EL (cell line): ENCODE results near the gene RIMKLB.
A peak's percentile ranks its signal among the peaks of the same experiment; 100 is the strongest.
"Not testable (repeated sequence)": the region's sequence is repeated elsewhere in the genome, so short reads cannot be mapped to it uniquely, and the experiment has no call there.

ENCODE experiments used
- DNase-seq: peaks from one replicate; pipeline ENCODE4 v3.0.0-alpha.2; 2016

RIMKLB gene

DNA sequence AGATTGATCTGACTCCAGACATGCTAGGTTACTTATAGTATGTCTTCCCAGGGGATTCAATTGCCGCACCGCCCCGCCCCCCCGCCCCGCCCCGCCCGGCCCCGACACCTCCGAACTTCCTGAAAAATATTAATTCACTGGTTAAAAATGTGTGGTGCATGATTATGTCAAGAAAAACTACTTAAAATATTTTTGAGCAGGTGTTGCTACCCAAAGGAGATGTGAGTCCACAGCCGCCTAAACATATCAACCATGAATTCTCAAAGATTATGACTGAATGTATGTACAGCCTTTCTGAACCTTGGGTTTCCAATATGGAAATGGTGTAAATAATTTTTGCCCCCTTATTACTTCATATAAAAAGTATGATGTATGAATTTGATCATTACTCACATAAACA lies 2.7 kb upstream of the RIMKLB start:
- no peak for DNase-seq

DNA sequence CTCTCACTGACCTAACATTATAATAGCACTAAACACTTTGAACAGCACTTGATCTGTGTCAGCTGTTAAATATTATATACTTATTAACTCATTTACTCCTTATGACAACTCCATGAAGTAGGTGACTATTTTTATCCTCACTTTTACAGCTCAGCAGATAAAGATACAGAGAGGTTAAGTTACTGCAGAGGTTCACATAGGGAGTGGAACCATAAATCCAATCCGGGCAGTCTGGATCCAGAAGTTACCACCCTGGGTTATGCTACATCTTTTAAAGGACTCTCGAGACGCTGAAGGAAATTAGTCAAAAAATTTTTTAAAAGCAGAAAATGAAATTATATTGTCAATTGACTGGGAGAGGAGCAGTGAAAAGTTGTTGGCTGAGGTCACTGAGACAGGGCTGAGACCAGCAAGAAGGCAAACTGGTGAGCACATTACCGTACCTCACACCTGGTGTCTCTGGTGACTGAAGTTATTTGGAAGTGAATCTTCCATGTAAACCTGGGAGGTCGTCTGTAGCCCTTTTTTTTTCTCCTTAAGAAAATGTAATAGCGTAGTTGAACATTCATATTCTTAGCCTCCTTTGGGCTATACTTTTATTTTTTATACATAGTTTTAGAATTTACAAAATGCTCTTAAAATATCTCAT lies 1.2 kb upstream of the RIMKLB start:
- DNase-seq, result no peak

DNA sequence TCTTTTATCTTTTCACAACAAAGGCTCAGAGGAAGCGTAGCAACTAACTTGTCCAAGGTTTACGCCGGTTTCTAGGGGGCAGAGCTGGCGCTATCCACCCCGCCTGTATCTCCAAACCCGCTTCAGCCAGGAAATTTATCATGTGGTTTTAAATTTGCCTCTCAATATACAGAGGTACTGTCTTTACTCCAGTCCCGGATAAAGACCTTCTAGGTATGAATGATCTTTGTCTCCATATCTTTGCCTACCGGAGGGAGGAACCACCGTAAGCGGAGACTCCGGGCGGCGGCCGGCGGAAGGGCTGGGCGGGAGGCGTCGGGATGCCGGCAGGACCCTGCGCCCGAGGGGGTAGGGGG lies 693 bp upstream of the RIMKLB start:
- peak; percentile 27 for DNase-seq

DNA sequence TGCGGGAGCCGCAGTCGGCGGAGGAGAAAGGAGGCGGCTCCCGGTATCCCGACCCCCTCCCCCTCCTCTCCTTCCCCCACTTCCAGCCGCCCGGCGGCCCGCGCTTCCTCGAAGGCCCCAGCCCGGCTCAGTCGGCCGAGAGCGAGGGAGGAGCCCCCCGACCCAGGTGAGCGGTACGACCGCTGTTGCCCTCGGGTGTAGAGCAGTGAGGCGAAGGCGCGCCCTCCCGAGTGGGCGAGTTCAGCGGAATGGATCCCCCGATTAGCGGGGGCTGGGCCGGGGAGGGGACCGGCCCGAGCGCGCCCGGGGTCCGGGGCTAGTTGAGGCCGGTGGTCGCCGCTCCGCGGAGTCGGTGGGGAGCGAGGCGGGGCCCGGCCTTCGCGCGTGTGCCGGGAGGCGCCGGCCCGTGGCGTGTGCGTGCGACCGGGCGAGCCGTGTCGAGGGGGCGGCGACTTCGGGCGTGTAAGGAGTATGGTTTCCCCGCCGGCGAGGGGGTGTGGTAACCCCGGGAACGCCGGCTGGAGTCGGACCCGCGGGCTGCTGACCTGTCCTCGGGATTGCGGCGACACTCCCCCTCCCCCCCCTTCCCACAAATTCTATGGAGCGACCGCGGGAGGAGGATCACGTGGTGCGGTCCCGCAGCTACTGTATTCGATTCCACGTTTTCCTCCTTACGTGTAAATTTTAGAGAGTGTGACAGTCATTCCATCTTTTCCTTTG lies 501 bp downstream of the RIMKLB start:
- DNase-seq, result peak; percentile 66

DNA sequence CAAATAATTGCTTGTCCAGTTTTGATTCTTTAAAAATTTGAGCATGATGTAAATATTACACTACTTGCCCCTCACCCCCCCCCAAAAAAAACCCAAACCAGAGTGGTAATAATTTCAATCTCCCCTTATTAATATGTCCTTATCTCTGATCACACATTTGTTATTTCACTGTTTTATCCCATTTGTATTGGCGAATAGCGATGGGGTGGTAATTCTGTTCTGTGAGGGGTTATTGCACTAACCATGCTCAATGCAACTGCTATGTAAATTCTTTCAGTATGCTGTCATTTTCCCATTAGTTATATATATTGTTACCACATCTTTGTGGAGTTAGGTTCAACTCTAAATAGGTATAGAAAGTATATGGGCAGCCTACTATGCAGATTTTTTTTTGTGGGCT lies 1.1 kb downstream of the RIMKLB start:
- peak; percentile 39 for DNase-seq

DNA sequence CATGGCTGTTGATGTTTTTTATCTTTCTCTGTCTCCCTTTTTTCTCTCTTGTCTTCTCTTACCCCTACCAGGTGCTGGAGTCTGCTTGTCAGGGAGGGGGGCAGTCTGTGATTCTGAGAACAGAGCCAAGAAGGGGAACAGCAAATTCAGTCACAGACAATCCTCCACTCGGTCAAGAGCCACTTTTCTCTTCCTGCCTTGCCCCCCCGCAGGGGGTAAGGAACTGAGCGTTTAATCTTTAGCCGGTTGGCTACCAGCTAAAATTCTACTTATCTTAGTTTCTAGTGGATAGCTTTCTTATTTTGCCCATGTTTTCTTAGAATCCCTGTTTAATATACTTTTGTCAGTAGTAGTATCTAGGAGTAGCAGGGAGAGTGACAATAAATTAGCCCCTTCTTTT lies 1.9 kb downstream of the RIMKLB start:
- DNase-seq, result no peak

DNA sequence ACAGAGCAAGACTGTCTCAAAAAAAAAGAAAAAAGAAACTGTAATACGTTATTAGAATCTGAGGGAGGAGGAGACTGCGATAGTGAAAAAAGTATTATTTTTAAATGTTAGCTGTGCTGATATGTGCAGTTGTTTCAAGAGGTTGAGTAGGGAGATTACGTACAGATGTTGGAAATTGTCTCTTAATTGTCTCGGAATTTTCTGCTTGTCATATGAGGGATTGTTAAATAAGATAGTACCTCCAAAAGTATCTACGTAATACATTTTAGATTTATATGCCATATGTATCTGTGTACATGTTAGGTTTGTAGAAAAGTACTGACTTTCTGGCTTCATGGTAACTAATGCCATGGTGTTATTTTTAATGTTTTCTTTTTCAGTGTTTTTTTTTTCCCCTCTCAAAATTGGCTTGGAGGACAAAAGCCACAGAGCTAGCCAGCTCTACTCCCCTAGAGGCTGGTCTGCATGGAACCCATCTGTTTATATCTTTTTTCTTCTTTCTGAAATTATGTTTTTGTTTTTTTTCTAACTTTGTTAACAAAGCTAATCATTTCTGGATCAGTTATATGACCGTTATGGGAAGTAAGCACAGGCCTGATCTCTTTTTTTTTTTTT lies 3.4 kb downstream of the RIMKLB start:
- DNase-seq, result no peak

DNA sequence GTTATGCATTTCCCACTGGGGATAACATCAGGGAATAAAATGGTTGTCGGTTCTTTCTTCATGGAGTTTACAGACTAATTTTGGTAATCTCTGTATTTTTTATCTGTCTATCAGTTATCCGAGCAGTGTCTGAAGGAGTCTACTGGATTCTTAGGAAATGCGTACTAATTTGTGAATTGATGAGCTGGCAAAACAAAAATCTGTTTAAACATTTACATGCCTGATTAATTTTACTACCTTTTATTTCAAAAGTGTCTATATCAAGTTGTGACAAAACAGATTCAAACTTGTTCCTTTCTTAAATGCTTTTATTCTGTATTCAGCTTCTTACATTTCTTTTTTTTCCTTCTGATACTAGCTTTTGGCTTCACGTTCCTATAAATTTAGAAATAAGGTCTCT lies 4.4 kb downstream of the RIMKLB start:
- DNase-seq, result no peak

DNA sequence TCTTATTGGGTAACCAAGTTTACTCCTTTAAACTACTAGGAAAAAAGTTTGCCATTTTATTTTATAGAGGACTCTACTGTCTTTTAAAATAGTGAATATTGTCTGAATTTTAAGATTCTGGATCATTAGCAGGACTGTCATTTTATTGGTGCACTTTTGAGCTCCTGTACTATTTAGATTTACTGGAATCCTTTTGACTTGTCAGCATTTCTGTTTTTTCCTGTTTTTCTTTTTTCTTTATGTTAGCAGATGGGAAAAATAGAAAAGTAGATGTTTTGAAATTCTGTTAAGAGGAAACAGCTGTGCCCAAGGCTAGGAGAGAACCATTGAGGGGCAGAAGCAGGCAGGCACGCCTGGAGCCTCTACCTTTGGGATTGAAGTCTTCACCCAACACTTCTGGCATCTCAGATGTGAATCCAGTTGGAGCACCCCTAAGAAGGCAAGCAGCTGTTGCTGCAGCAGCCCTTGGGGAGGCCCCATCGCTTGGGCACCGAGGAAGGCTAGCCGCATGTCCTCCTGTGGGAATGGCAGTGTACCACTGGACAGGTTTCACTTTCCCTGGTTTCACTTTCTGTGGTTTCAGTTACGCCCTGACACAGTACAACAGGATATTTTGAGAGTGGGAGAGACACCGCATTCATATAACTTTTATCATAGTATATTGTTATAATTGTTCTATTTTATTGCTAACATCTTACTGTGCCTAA lies 11.5 kb downstream of the RIMKLB start:
- peak; percentile 34 for DNase-seq

DNA sequence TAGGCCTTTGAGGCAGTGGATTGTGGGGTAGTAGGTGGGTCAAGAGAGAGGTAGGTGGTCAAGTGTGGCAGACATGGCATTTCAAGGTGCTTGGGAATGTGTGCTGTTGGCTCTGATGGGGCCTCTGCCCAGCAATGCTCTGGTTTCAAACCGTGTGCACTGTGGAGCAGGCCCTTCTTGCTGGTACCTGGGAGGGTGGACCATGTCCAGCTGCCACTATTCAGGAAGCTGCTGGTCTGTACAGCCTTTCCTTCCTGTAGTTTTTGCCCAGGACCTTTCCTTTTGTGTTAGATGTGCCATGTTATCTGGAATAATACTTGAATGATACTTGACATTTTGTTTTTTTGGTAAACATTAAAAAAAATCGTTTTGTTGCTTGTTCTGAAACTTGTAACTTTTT lies 14.8 kb downstream of the RIMKLB start:
- no peak for DNase-seq

DNA sequence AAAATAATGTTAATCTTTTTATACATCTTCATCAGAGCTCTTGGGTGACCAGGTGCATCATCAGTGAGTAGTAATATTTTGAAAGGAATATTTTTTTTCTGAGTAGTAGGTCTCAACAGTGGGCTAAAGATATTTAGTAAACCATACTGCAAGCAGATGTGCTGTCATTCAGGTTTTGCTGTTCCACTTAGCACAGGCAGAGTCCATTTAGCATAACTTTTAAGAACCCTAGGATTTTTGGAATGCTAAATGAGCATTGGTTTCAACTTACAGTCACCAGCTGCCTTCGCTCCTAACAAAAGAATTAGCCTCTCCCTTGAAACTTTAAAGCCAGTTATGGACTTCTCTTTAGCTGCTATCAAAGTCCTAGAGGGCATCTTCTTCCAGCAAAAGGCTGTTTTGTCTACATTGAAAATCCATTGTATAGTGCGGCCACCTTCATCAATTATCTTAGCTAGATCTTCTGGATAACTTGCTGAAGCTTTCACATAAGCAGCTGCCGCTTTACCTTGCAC lies 24.6 kb downstream of the RIMKLB start:
- DNase-seq, result no peak

DNA sequence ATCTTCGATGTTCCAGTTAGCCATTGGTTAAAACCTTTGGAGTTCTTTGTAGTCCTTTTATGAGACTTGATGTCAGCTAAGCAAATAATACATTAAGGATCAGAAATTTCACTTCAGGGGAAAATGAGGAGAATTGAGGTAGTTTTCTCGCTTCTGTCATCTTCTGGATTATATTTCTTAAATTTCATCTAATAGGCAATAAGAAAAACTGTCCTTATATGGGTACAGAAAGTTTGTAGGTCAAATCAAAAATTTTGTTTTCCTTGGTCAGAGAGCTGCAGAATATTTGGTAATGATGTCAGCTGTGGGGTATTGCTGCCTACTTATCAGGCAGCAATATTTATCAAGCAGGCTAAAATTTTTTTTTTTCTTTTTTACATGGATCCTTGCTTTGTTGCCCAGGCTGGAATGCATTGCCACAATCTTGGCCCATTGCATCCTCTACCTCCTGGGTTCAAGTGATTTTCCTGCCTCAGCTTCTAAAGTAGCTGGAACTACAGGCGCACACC lies 37.1 kb downstream of the RIMKLB start:
- peak; percentile 1 for DNase-seq

DNA sequence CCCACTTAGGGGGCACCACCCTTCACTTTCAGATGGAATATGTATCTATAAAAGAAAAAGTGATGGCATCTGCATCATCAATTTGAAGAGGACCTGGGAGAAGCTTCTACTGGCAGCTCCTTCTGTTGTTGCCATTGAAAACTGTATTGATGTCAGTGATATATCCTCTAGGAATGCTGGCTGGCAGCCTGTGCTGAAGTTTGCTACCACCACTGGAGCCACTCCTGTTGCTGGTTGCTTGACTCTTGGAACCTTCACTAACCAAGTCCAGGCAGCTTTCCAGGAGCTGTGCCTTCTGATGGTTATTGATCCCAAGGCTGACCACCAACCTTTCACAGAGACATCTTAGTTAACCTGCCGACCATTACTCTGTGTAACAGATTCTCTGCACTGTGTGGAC lies 44.7 kb downstream of the RIMKLB start:
- DNase-seq, result peak; percentile 62

DNA sequence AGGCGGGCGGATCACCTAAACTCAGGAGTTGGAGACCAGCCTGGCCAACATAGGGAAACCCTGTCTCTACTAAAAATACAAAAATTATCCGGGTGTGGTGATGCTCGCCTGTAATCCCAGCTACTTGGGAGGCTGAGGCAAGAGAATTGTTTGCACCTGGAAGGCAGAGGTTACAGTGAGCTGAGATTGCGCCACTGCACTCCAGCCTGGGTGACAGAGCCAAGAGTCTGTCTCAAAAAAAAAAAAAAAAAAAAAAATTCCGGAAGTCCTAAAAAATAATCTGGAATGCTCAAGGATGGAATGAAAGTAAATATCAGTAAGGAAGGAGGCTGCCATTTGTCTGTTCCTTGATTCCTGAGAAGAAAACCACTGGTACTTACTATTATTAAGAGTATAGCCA lies 45.3 kb downstream of the RIMKLB start:
- not testable (repeated sequence) for DNase-seq

DNA sequence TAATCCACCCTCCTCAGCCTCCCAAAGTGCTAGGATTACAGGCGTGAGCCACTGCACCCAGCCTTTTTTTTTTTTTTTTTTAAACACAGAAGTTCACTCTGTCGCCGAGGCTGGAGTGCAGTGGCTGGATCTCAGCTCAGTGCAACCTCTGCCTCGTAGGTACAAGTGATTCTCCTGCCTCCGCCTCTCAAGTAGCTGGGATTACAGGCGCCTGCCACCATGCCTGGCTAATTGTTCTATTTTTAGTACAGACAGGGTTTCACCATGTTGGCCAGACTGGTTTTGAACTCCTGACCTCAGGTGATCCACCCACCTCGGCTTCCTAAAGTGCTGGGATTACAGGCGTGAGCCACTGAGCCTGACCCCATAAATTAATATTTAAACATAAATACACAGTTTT lies 47.8 kb downstream of the RIMKLB start:
- DNase-seq, result not testable (repeated sequence)

DNA sequence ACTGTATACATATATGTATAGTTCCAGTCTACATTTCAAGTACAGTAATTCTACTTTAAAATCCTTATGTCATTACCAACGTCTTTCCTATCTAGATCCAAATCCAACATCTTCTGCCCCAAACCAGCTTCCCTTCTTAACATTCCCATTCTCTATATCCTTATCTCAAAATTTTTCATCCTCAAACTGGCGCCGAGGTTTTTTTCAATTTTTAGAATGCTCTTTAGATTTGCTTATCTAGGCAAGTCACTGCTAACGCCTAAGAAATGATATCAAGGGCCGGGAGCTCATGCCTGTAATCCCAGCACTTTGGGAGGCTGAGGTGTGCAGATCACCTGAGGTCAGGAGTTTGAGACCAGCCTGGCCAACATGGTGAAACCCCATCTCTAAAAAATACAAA lies 48.3 kb downstream of the RIMKLB start:
- DNase-seq, result no peak

DNA sequence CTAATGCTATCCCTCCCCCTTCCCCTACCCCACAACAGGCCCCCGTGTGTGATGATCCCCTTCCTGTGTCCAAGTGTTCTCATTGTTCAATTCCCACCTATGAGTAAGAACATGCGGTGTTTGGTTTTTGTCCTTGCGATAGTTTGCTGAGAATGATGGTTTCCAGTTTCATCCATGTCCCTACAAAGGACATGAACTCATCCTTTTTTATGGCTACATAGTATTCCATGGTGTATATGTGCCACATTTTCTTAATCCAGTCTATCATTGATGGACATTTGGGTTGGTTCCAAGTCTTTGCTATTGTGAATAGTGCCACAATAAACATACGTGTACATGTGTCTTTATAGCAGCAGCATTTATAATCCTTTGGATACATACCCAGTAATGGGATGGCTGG lies 62.3 kb downstream of the RIMKLB start:
- not testable (repeated sequence) for DNase-seq

DNA sequence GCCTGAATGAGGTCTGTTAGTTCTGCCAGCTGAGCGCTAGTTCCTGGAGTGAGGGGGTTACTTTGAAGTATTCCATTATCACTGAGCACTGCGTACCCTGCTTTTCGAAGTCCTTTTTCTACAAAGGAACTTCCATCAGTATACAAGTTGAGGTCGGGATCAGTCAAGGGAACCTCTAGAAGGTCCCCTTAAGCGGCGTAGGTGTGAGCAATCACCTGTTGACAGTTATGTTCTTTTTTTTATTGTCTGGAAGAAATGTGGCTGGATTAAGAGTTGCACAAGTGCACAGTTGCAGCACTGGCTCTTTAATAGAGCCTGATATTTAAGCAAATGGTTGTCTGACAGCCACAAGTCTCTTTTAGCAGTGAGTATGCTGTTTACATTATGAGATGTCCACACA lies 64.9 kb downstream of the RIMKLB start:
- not testable (repeated sequence) for DNase-seq

DNA sequence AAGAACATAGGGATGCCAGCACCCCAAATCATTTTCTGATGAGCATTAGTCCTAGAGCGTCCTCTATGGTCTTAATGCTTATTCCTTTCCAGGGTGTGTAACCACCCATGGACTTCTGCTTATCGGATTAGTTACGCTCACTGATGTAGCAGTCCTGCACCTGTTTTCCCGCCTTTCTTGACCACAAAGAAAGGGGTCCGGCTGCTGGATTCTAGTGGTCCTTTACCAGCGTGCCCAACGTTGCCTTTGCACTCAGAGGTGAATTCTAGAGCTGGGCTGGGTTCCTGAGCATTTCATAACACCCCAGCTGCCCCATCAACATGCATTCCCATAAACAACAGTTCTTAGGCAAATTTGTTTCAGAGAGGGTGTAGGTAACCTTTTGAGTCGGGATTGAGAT lies 68.3 kb downstream of the RIMKLB start:
- DNase-seq, result not testable (repeated sequence)

DNA sequence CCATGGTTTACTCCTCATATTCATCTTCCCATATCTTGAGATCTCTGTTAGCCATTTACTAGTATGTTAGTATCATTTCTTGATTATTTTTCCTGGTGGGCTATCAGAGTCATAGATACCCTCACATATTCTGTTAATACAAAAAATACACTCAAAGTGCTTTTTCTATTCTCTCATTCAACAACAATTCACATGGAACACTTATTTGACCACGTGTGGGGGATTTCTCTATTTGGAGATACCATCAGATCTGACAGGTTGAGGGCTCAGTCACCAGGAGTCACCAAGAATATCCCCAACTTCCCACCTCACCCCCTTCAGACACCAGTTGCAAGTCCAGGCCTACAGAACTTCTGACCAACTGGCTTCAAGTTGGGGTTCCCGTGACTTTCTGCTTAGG lies 72.7 kb downstream of the RIMKLB start:
- DNase-seq, result no peak

DNA sequence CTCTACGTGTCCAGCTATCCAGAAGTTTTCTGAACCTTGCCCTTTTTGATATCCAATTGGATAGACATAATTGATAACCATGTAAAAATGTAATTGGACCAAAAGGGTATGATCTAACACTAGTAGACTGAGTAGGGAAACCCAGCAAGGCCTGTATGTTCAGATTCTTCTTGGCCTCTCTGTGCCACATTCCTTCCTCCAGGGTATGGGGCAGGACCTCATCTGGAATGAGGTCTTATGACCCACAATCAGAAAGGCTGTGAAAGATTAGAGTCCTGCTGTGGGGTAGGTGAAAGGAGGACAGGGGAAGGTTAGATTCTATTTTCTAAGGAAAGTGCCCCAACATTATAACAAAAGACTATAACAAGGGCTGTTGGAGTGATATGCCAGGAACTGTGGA lies 73.3 kb downstream of the RIMKLB start:
- DNase-seq, result no peak

DNA sequence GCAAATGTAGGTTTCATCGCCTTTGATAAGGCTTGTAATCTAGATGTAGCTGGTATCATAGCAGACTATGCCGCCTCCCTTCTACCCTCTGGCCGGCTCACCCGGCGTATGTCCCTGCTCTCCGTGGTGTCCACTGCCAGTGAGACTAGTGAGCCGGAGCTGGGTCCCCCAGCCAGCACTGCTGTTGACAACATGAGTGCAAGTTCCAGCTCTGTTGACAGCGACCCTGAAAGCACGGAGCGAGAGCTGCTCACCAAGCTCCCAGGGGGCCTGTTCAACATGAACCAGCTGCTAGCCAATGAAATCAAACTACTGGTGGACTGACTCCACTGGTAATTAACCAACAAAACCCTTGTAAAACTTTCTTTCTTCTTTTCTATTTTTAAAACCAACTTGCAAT lies 75.7 kb downstream of the RIMKLB start:
- no peak for DNase-seq

DNA sequence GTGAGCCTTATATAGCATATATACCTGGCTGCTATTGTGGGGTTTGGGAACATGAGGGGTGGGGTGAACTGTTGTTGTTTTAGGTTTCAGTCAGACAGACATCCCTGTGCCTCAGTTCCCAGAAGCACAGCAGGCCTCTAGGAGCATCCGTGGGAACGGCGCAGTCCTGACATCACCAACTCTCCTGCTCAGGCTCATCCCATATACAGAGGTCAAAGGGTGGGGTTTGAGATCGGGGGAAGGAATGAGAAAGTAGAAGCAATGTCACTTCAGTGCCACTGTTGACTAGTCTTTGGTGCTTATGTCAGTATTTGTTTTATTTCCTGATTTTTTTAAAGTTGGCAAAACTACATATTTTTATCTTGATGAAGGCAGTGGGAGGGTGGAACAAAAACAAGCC lies 81.5 kb downstream of the RIMKLB start:
- DNase-seq, result no peak
